Activated CD8-positive, alpha-beta memory T cell treated with anti-CD3 and anti-CD28 coated beads, Interleukin-2, amount 50 U/mL, for 24 hours (primary cell): ENCODE measurements around the gene SLC30A7.
A peak's percentile ranks its signal among the peaks of the same experiment; 100 is the strongest.
"Not testable (repeated sequence)": the region's sequence is repeated elsewhere in the genome, so short reads cannot be mapped to it uniquely, and the experiment has no call there.

Experiments
- DNase-seq: peaks from one replicate; pipeline ENCODE4 v3.0.0-alpha.2; 2020; ENCODE audit errors: extremely low read depth

The SLC30A7 gene

GRCh38 chr1:100895540-100896480 lies at the start of gene SLC30A7:
TSS of gene SLC30A7 (plus strand) at chr1:100896090. CDS start at chr1:100896263, 173 bp downstream.
- peak; percentile 92 for DNase-seq

GRCh38 chr1:100847361-100848082 lies 48.4 kb upstream of the SLC30A7 start:
- DNase-seq: no peak

GRCh38 chr1:100851726-100852125 lies 44.2 kb upstream of the SLC30A7 start:
- DNase-seq: no peak

GRCh38 chr1:100852976-100853375 lies 42.9 kb upstream of the SLC30A7 start:
- no peak for DNase-seq

- not testable (repeated sequence) for DNase-seq
Measured at GRCh38 chr1:100855116-100855515, 40.8 kb upstream of the SLC30A7 start.

- no peak for DNase-seq
Measured at GRCh38 chr1:100860397-100860991, 35.4 kb upstream of the SLC30A7 start.

- DNase-seq: no peak
Measured at GRCh38 chr1:100861379-100861778, 34.5 kb upstream of the SLC30A7 start.

GRCh38 chr1:100862591-100862990 lies 33.3 kb upstream of the SLC30A7 start:
- no peak for DNase-seq

GRCh38 chr1:100866041-100866900 lies 29.6 kb upstream of the SLC30A7 start:
- no peak for DNase-seq

GRCh38 chr1:100866901-100867206 lies 29.0 kb upstream of the SLC30A7 start:
- no peak for DNase-seq

- no peak for DNase-seq
Measured at GRCh38 chr1:100868364-100868995, 27.4 kb upstream of the SLC30A7 start.

- DNase-seq: no peak
Measured at GRCh38 chr1:100869996-100870395, 25.9 kb upstream of the SLC30A7 start.

GRCh38 chr1:100874433-100874832 lies 21.5 kb upstream of the SLC30A7 start:
- DNase-seq: no peak

GRCh38 chr1:100875228-100875627 lies 20.7 kb upstream of the SLC30A7 start:
- DNase-seq: no peak

GRCh38 chr1:100876291-100876690 lies 19.6 kb upstream of the SLC30A7 start:
- DNase-seq: no peak

- no peak for DNase-seq
Measured at GRCh38 chr1:100879422-100879821, 16.5 kb upstream of the SLC30A7 start.

- DNase-seq: no peak
Measured at GRCh38 chr1:100881687-100882086, 14.2 kb upstream of the SLC30A7 start.

GRCh38 chr1:100882698-100883097 lies 13.2 kb upstream of the SLC30A7 start:
- no peak for DNase-seq

GRCh38 chr1:100883963-100884362 lies 11.9 kb upstream of the SLC30A7 start:
- no peak for DNase-seq

GRCh38 chr1:100889007-100889406 lies 6.9 kb upstream of the SLC30A7 start:
- not testable (repeated sequence) for DNase-seq

GRCh38 chr1:100889869-100890482 lies 5.9 kb upstream of the SLC30A7 start:
- DNase-seq: not testable (repeated sequence)
